ENCODE data around the gene TGFA.

DNA sequence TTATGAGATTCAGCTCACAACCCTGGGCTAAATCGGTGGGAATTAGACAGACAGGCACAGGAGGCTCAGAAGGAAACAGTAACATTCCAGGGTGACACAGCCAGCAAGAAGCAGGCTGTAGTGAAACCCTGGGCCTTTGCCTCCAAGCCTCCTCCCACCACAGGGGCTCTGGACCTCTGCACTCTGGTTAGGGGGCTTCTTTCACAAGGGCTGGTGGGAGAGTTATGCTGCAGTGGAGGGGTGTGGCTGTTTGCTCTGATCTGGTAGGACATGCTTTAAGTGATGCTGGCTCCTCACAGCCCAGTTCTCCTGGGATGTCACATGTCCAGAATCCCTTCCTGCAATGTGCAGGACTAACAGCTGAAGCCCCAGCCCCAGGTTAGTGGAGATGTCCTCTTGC, 109.9 kb downstream of the TGFA start:
- no peak for TF ChIP-seq TCF12 (IDR thresholded peaks at IDR 0.05; ENCODE audit: low read depth)
- no peak for TF ChIP-seq TEAD4 (IDR thresholded peaks at IDR 0.05)
- TF ChIP-seq, protein P1, sequence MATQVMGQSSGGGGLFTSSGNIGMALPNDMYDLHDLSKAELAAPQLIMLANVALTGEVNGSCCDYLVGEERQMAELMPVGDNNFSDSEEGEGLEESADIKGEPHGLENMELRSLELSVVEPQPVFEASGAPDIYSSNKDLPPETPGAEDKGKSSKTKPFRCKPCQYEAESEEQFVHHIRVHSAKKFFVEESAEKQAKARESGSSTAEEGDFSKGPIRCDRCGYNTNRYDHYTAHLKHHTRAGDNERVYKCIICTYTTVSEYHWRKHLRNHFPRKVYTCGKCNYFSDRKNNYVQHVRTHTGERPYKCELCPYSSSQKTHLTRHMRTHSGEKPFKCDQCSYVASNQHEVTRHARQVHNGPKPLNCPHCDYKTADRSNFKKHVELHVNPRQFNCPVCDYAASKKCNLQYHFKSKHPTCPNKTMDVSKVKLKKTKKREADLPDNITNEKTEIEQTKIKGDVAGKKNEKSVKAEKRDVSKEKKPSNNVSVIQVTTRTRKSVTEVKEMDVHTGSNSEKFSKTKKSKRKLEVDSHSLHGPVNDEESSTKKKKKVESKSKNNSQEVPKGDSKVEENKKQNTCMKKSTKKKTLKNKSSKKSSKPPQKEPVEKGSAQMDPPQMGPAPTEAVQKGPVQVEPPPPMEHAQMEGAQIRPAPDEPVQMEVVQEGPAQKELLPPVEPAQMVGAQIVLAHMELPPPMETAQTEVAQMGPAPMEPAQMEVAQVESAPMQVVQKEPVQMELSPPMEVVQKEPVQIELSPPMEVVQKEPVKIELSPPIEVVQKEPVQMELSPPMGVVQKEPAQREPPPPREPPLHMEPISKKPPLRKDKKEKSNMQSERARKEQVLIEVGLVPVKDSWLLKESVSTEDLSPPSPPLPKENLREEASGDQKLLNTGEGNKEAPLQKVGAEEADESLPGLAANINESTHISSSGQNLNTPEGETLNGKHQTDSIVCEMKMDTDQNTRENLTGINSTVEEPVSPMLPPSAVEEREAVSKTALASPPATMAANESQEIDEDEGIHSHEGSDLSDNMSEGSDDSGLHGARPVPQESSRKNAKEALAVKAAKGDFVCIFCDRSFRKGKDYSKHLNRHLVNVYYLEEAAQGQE (IDR thresholded peaks at IDR 0.05; ENCODE audit: low read depth): no peak
- no peak for TF ChIP-seq EP300 (IDR thresholded peaks at IDR 0.05; ENCODE audit: borderline replicate concordance)
- TF ChIP-seq ZBTB7A (IDR thresholded peaks at IDR 0.05; ENCODE audit: low read depth): no peak
- no peak for TF ChIP-seq TAF1 (IDR thresholded peaks at IDR 0.05; ENCODE audit: low read depth)
- TF ChIP-seq CEBPB (IDR thresholded peaks at IDR 0.05): no peak
- no peak for TF ChIP-seq NFIC (IDR thresholded peaks at IDR 0.05)
- no peak for TF ChIP-seq RAD21 (IDR thresholded peaks at IDR 0.05; ENCODE audit: low read depth)
- TF ChIP-seq YY1 (IDR thresholded peaks at IDR 0.05; ENCODE audit: low read depth): no peak
- TF ChIP-seq CREB1 (IDR thresholded peaks at IDR 0.05; ENCODE audit: low read depth): no peak
- TF ChIP-seq, protein P2, sequence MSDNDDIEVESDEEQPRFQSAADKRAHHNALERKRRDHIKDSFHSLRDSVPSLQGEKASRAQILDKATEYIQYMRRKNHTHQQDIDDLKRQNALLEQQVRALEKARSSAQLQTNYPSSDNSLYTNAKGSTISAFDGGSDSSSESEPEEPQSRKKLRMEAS (IDR thresholded peaks at IDR 0.05): no peak
- no peak for TF ChIP-seq EGR1 (IDR thresholded peaks at IDR 0.05)
